Spinal cord (tissue), 10 donors: ENCODE results near the gene ZBED5. TPM values are rescaled to one million over a fixed set of nuclear protein-coding genes. Genes with fewer than 3 reads are reported as not detected.

Experiments used
- DNase-seq, 6 donors: peaks; one replicate each; pipeline versions ENCODE4 v3.0.0 to v3.0.0-alpha.2; 2013 to 2015; ENCODE audit warnings: low spot score in 6 of 6, low read depth in 4 of 6
- H3K27ac ChIP-seq: one replicate; pipeline ENCODE4 v1.5.1; 2013; ENCODE audit warnings: low read depth, low read length, control low read depth
- H3K27me3 ChIP-seq: one replicate; pipeline ENCODE4 v1.6.1; 2013; ENCODE audit warnings: low read length; ENCODE audit not compliant: control insufficient read depth, insufficient read depth
- H3K36me3 ChIP-seq: one replicate; pipeline ENCODE4 v1.6.1; 2013; ENCODE audit warnings: low read length; ENCODE audit not compliant: control insufficient read depth, insufficient read depth
- H3K4me1 ChIP-seq: one replicate; pipeline ENCODE4 v1.6.1; 2013; ENCODE audit warnings: low read length; ENCODE audit not compliant: control insufficient read depth, insufficient read depth
- H3K4me3 ChIP-seq: one replicate; pipeline ENCODE4 v1.5.1; 2013; ENCODE audit warnings: low read depth, low read length, control low read depth
- H3K9me3 ChIP-seq: one replicate; pipeline ENCODE4 v1.6.1; 2013; ENCODE audit warnings: low read length; ENCODE audit not compliant: control insufficient read depth, insufficient read depth
- WGBS: methylation state at CpG from one replicate; pipeline ENCODE4 v1.1.5; 2013; ENCODE audit warnings: missing lambda C conversion rate; ENCODE audit not compliant: insufficient coverage; 5-methylcytosine and 5-hydroxymethylcytosine counted together
- long read RNA-seq, 4 donors: transcript quantifications; one replicate each; lab custom pipeline, GENCODE V29; 2026
- polyA plus RNA-seq, 2 donors: library from polyadenylated mRNA; unstranded; fragments of 120-200 nt; gene quantifications; one replicate each; pipeline ENCODE4 v1.2.1, GENCODE V29; 2013; ENCODE audit not compliant: insufficient read length in 2 of 2
- total RNA-seq, 2 donors: library from RNA; depleted of rRNA in 1 of 2; stranded (reverse); fragments of 120-200 nt in 1 of 2; fragments of >200 nt in 1 of 2; gene quantifications; one replicate each; pipeline versions ENCODE4 v1.2.3 to v1.2.4, GENCODE V29; 2013 to 2014
- donor health status: healthy.

The ZBED5 gene
- total RNA-seq (10 to 100 TPM; 64.5 to 64.6 TPM), polyA plus RNA-seq (10 to 100 TPM; 83.4 to 96.0 TPM)
- long read RNA-seq, donor 1, transcript ZBED5-201 (3 exons, 2,512 nt) = major isoform, 8 of 19 reads
- long read RNA-seq, donor 1, partial matches to known transcripts = 0 of 19 reads
- long read RNA-seq, donor 1, other reads (novel, unspliced or antisense) = 7 of 19 reads
- long read RNA-seq, donor 2, transcript ZBED5-201 (3 exons, 2,512 nt) = major isoform, 6 of 8 reads
- long read RNA-seq, donor 2, partial matches to known transcripts = 0 of 8 reads
- long read RNA-seq, donor 2, other reads (novel, unspliced or antisense) = 0 of 8 reads
- long read RNA-seq, donor 3, transcript ZBED5-201 (3 exons, 2,512 nt) = major isoform, 7 of 8 reads
- long read RNA-seq, donor 3, partial matches to known transcripts = 0 of 8 reads
- long read RNA-seq, donor 3, other reads (novel, unspliced or antisense) = 0 of 8 reads
- long read RNA-seq, donor 4, transcript ZBED5-201 (3 exons, 2,512 nt) = major isoform, 8 of 24 reads
- long read RNA-seq, donor 4, transcript ZBED5-202 (3 exons, 2,741 nt) = minor isoform, 5 of 24 reads
- long read RNA-seq, donor 4, partial matches to known transcripts = 0 of 24 reads
- long read RNA-seq, donor 4, other reads (novel, unspliced or antisense) = 5 of 24 reads

DNA sequence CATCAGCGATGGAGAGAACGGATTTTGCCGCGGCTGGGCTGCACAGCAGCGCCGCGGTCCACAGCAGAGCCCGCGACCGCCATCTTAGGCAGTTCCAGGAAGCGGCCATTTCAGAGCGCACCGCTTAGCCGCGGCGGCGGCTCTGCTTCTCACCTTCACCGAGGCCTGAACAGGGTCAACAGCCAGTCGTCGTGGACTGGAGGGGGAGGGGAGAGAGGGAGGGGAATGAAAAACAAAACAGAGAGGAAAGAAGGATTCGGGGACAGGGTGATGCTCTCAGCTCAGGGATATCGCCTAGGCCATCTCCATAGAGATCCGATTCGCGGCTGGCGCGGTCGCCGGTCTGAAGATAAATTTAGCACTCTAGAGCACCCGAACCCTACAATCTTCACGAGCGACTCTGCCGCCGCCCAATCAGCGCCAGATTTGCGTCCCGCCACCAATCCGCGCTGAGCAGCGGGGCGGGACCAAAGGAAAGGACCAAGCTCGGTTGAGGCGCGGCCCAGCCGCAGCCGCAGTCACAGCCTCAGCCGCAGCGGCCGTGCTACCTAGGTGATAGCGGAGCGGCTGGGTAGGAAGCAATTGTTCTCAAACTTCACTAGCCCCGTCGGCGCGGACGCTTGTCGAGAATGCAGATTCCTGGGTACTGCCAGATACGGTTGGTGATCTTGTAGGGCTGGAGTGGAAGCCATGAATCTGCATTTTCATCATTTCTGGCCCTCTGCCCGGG is at the start of gene ZBED5:
Gene ZBED5, minus strand, starts transcription at position 345 of the 730 bp plus-strand sequence. CDS start 3,108 bp downstream, outside the sequence.
- Histone ChIP-seq H3K27ac (peak within 1 kb of the TSS; percentile 98), H3K4me1 (peaks cover 5% of the 10 kb centered on the region), H3K36me3 (peaks cover 4% of the 10 kb centered on the region), H3K27me3 (no peaks in the 10 kb centered on the region), H3K4me3 (peak within 1 kb of the TSS; percentile 79), H3K9me3 (no peaks in the 10 kb centered on the region)
- 0% methylated on average over 56 of the region's 59 CpGs for WGBS
- peak; percentile 97 to 99 (median 98) for DNase-seq

GRCh38 chr11:10906521-10906920 is 48.7 kb upstream of the ZBED5 start:
- 40% methylated on average over 1 of the region's 2 CpGs for WGBS
- Histone ChIP-seq H3K36me3 (no peaks in the 10 kb centered on the region), H3K27ac (no peak overlapping the region), H3K9me3 (no peaks in the 10 kb centered on the region), H3K4me1 (no peaks in the 10 kb centered on the region), H3K27me3 (no peaks in the 10 kb centered on the region), H3K4me3 (no peak overlapping the region)
- DNase-seq = no peak

- Histone ChIP-seq H3K36me3 (no peaks in the 10 kb centered on the region), H3K9me3 (no peaks in the 10 kb centered on the region), H3K4me3 (no peak overlapping the region), H3K27ac (no peak overlapping the region), H3K27me3 (no peaks in the 10 kb centered on the region), H3K4me1 (peaks cover 14% of the 10 kb centered on the region)
- WGBS = 88% methylated on average over 8 of the region's 9 CpGs
- DNase-seq = no peak
Measured at GRCh38 chr11:10902301-10903063, 44.6 kb upstream of the ZBED5 start.

DNA sequence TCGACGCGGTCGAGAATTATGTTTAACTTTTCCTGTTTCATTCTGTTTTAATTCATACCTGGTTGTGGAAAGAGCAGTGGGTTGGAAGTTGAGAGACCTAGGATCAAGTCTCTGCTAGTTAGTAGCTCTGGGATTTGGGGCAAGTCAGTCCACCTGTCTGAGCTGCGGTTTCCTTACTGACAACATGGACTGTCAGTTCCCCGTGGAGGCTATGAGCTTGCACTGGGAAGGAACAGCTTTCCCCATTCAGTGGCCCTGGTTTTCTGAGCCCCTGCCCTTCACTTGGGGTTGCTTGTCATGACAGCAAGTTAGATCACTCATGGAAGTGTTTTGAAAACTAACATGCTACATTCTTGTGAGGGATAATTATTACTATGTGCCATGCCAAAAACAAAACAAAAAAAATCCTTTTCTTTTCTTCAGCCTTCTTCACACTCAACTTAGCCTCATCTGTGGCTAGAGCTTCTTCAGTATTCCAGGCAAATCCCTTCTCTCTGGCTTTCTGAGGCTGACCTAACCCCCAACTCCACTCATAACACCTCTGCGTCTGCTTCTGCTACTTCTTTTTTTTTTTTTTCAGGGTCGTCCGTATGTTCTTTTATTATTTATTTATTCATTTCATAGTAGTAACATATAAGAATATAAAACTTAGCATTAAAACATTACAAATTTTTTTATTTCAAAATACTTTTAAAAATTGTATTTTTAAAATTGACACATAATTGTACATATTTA is 43.0 kb upstream of the ZBED5 start:
- 0% methylated on average over 2 of the region's 9 CpGs for WGBS
- H3K4me1 ChIP-seq = peaks cover 14% of the 10 kb centered on the region
- no peaks in the 10 kb centered on the region for H3K36me3 ChIP-seq
- H3K4me3 ChIP-seq = no peak overlapping the region
- H3K27ac ChIP-seq = peak overlapping the region; percentile 89
- no peak for DNase-seq
- no peaks in the 10 kb centered on the region for H3K9me3 ChIP-seq
- no peaks in the 10 kb centered on the region for H3K27me3 ChIP-seq

GRCh38 chr11:10899121-10899830 is 41.4 kb upstream of the ZBED5 start:
- no peaks in the 10 kb centered on the region for H3K36me3 ChIP-seq
- H3K4me1 ChIP-seq = peaks cover 14% of the 10 kb centered on the region
- no peak overlapping the region for H3K4me3 ChIP-seq
- H3K27me3 ChIP-seq = no peaks in the 10 kb centered on the region
- WGBS = 82% methylated on average over 7 of the region's 7 CpGs
- DNase-seq = no peak
- H3K27ac ChIP-seq = peak overlapping the region; percentile 89
- no peaks in the 10 kb centered on the region for H3K9me3 ChIP-seq

GRCh38 chr11:10898763-10899025 is 40.8 kb upstream of the ZBED5 start:
- no peak overlapping the region for H3K4me3 ChIP-seq
- WGBS = 98% methylated on average over 4 of the region's 4 CpGs

GRCh38 chr11:10898003-10898762 is 40.3 kb upstream of the ZBED5 start:
- no peak for DNase-seq
- no peak overlapping the region for H3K27ac ChIP-seq
- no peaks in the 10 kb centered on the region for H3K27me3 ChIP-seq
- 94% methylated on average over 2 of the region's 5 CpGs for WGBS
- H3K36me3 ChIP-seq = no peaks in the 10 kb centered on the region
- H3K4me3 ChIP-seq = no peak overlapping the region
- H3K4me1 ChIP-seq = peaks cover 14% of the 10 kb centered on the region
- H3K9me3 ChIP-seq = no peaks in the 10 kb centered on the region

More at GRCh38 chr11:10898763-10899025, 40.8 kb upstream of the ZBED5 start:
- no peaks in the 10 kb centered on the region for H3K9me3 ChIP-seq
- DNase-seq = no peak
- peak overlapping the region; percentile 89 for H3K27ac ChIP-seq
- H3K4me1 ChIP-seq = peaks cover 14% of the 10 kb centered on the region
- no peaks in the 10 kb centered on the region for H3K36me3 ChIP-seq
- no peaks in the 10 kb centered on the region for H3K27me3 ChIP-seq

- Histone ChIP-seq H3K4me1 (peaks cover 14% of the 10 kb centered on the region), H3K27me3 (no peaks in the 10 kb centered on the region), H3K9me3 (no peaks in the 10 kb centered on the region), H3K27ac (no peak overlapping the region), H3K36me3 (no peaks in the 10 kb centered on the region), H3K4me3 (no peak overlapping the region)
- no CpG with 5 or more reads among the region's 1 CpG for WGBS
- DNase-seq = no peak
Measured at GRCh38 chr11:10897150-10897549, 39.3 kb upstream of the ZBED5 start.
